ENCODE data around the gene NPPC.
A peak's percentile ranks its signal among the peaks of the same experiment; 100 is the strongest.
"Not testable (repeated sequence)": the region's sequence is repeated elsewhere in the genome, so short reads cannot be mapped to it uniquely, and the experiment has no call there.

NPPC gene

GRCh38 chr2:231920366-231920765 is 5.8 kb downstream of the NPPC start:
- DNase-seq (ENCODE audit: low read depth) = no peak

GRCh38 chr2:231919341-231920035 is 6.7 kb downstream of the NPPC start:
- no peak for DNase-seq (ENCODE audit: low read depth)

DNA sequence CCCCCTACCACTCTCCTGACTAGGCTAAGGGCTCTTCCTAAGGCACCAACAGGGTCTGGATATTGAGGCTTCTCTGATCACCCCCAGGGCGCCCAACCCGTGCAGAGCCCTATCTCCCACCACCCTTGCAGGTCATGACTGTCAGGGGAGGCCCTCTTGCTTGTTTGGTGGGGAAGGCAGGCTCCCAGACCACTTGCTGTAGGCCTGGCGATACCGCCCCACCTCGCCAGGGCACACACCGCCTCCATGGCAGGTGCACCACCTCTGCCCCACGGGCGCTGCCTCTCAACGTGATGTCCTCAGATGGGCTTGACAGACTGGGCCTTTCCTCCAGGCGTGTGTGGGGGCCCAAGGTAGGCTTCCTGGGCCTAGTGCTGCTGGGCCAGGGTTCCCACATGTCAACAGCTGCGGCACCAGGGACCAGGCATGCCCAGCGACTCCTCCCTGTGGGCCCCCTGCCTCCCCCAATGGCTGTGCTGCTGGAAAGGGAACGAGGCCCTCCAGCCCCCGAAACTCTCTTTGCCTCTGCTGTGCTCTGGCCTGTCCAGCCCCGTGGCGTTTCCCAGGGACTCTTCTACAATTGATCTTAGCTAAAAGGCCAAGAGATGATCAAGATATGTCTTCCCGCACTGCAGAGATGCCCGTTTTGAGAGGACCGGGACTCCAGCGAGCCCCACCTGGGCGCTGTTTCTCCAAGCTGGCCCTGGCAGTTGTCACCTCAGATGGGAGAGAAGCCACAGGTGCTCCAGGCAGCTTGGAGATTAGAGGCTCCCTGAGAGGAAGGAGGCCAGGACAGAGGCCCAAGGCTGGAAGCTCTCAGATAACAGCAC is 7.5 kb downstream of the NPPC start:
- no peak for DNase-seq (ENCODE audit: low read depth)

DNA sequence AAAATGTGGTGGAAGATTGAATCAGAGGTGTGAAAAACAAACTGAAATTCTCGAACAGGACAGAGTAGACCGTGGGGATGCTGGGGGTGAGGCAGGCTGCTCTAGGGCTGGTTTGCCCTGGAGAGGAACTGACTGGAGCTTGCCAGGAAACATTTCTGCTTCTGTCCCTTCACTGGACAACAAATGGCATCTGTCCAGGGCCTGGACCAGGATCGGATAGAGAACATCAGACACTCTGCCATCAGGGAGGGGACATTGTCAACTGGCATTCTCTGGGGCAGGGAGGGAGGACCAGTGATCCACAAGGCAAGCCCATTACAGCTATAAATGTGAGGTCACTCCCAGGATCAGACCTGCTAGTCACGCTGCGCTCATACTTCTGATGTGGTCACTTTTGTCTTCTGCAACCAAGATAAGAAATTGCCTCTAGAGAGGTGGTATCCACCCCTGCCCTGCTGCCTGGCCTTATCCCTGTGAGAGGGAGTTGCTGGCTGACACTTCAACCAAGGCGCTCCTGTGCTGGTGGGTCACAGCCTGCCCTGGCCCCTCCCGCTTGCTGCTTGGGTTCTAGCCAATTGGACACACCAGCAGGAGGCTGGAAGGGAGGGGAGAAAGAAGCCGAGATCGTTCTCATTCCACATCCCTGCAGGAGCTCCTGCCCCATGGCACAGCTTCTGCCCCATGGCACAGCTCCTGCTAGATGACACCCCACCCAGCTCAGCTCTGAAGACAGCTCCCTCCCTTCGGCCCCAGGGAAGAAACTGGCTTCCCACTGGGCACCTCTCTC is 8.7 kb downstream of the NPPC start:
- DNase-seq (ENCODE audit: low read depth) = no peak

GRCh38 chr2:231914077-231914690 is 12.0 kb downstream of the NPPC start:
- DNase-seq (ENCODE audit: low read depth) = no peak

GRCh38 chr2:231911381-231911780 is 14.8 kb downstream of the NPPC start:
- DNase-seq (ENCODE audit: low read depth) = no peak

DNA sequence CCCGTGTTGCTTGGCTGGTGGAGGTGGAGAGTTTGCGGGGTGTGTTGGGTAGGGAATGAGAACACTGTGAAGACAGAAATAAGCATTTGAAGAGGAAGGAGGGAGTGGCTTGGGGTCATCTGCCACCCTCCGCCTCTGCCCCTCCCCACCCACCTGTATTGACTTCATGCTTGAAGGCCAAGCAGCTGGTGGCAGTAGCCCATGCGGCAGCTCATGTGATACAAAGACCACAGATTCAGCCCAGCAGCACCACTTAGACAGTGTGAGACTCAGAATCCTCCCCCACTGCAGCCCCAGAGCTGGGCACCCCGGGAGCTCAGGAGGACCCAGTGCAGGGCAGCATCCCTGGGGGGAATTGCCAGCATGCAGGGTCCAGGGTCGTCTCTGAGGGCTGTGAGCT is 15.4 kb downstream of the NPPC start:
- DNase-seq (ENCODE audit: low read depth) = no peak

GRCh38 chr2:231910161-231910560 is 16.0 kb downstream of the NPPC start:
- DNase-seq (ENCODE audit: low read depth) = not testable (repeated sequence)

DNA sequence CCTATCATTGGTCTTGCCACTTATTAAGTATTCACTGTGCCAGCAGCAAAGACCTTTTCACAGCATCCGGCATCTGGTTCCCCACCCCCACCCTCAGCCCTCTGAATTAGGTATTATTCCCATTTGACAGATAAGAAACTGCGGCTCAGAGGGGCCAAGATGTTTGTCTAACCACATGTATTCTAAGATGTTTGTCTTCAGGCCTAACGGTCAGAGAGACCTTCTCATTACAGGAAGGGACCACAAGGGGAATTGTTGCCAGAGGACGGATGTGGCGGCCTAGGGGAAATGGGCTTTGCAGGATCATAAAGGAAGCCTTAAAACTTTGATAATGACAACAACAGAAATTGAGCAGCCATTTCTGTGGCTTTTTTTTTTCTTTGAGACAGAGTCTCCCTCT is 16.6 kb downstream of the NPPC start:
- no peak for DNase-seq (ENCODE audit: low read depth)

DNA sequence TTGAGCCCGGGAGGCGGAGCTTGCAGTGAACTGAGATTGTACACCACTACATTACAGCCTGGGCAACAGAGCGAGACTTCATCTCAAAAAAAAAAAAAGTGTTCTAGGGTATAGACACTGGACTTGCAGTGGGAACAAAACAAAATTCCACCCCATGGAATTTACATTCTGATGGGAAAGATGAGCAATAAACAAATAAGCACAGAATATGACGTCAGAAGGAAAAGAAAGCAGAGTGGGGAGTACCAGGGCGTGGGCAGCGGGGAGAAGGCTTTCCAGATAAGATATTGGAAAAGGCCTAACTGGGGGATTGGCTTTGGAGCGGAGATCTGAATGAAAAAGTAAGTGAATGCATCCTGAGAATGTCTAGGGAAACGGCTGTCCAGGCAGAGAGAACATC is 17.6 kb downstream of the NPPC start:
- no peak for DNase-seq (ENCODE audit: low read depth)

DNA sequence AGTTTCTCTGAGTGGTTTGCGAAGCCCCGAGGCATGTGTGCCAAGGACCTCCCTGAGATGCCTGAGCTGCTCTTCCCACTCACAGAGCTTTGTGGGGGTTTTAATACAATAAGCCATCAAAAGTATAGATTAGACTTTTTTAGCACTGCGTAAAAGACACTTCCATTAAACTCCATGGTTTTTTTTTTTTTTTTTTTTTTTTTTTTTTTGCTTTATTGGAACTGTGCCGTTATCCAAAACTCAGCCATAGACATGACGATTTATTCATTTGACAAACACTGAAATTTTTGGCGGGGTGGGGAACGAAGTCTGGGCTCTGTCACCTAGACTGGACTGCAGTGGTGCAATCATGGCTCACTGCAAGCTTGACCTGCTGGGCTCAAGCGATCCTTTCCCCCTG is 18.4 kb downstream of the NPPC start:
- no peak for DNase-seq (ENCODE audit: low read depth)

- no peak for DNase-seq (ENCODE audit: low read depth)
These were observed 21.2 kb downstream of the NPPC start for GRCh38 chr2:231905026-231905425.

GRCh38 chr2:231904161-231904611 is 22.0 kb downstream of the NPPC start:
- DNase-seq (ENCODE audit: low read depth) = no peak

- no peak for DNase-seq (ENCODE audit: low read depth)
These were observed 23.6 kb downstream of the NPPC start for GRCh38 chr2:231902598-231902997.

- no peak for DNase-seq (ENCODE audit: low read depth)
These were observed 25.2 kb downstream of the NPPC start for GRCh38 chr2:231900972-231901371.

DNA sequence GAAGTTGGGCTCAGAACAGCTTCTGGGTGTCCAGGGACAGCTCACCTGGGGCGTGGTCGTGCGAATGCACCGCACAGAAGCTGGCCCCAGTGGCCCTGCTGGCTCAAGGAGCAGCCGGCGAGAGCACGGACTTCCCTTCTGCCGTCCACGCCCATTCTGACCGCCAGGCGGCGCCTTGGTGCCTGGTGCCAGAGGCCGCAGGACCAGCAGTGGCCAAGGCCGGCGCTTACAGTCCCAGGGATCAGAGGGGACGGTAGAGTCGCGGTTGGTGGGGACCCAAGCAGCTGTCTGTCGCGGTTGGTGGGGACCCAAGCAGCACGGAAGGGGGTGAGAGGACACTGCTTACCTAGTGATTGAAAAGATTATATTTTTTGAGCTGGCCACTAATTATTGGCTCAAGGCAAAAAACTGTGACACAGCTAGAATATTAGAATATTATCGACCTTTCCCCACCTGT is 25.7 kb downstream of the NPPC start:
- DNase-seq (ENCODE audit: low read depth) = peak; percentile 4

GRCh38 chr2:231894566-231895380 is 31.4 kb downstream of the NPPC start:
- DNase-seq (ENCODE audit: low read depth) = no peak

DNA sequence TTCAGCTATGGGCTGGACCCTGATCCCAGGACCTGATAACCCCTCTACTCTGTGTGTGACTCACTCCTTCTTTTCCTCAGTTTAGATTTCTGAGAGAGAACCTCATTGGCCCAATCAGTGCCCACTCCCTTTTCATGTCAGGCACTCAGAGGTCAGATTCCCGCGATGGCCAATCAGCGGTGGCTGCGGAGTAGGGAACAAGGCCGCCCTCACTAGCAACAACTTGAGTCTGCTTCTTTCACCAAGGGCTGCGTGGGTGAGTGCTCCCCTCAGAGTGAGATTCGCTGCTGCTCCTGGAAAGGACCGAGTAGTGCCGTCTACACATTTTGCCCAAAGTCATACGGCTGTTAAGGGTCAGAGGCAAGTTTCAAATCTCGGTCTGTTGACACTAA is 34.7 kb downstream of the NPPC start:
- DNase-seq (ENCODE audit: low read depth) = no peak

DNA sequence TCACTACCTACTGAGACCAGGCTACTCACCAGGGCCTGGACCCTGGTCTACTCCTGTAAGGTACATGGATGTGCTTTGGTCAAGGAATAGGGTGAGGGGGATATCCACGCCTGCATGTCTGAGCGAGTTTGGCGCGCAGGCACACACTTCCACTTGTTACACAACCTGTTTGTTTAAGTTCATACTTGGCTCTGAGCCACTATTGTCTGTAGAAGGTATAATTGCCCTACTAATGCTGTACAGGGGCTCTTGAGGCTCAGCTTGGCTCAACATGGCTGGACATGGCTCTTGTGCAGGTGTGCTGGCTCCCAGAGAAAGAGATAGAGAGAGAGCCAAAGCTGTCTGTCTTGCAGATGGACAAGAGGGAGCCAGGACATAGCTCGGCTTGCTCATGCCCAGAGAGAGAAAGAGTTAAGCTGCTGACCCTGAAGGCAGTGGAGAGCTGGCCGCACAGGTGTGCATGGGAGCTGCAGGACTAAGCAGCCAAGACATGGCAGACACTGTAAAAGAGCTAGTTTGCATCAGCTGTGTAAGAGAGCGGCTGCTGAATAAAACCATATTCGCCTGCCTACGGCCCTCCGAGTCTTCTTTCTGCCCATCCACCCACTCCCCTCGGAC is 35.2 kb downstream of the NPPC start:
- DNase-seq (ENCODE audit: low read depth) = no peak

- no peak for DNase-seq (ENCODE audit: low read depth)
These were observed 38.4 kb downstream of the NPPC start for GRCh38 chr2:231887756-231888155.

Data from non-pigmented ciliary epithelial cell (primary cell).